K562 (cell line): ENCODE results near the gene NXPH4.

ENCODE experiments used
- CHD4 ChIP-seq: fragments of 200-600 bp; sonication (generic); IDR thresholded peaks from 3 replicates; pipeline ENCODE4 v1.6.1; 2012; ENCODE audit warnings: low read depth, mild to moderate bottlenecking, mixed read lengths, low read length, inconsistent platforms; ENCODE audit not compliant: insufficient read depth, insufficient replicate concordance, poor library complexity, severe bottlenecking
- CTCF ChIP-seq, 3 experiments: IDR thresholded peaks in 2 of 3; conservative IDR thresholded peaks in 1 of 3; 2 replicates each; pipeline ENCODE4 v1.5.1; 2011 to 2012; ENCODE audit warnings: low read length in 3 of 3, mild to moderate bottlenecking in 3 of 3, control low read depth in 2 of 3, improper control_type of control experiment in 1 of 3, inconsistent platforms in 1 of 3, low read depth in 1 of 3, mixed read lengths in 1 of 3, moderate library complexity in 1 of 3; ENCODE audit not compliant: insufficient read depth in 2 of 3
- EZH2 ChIP-seq: IDR thresholded peaks from 2 replicates; pipeline ENCODE4 v1.6.1; 2012; ENCODE audit warnings: low read depth, mild to moderate bottlenecking, inconsistent platforms, low read length, borderline replicate concordance
- GATA2 ChIP-seq: sonication (generic); formaldehyde crosslinking; IDR thresholded peaks from 2 replicates; pipeline ENCODE4 v1.4.0; 2020; ENCODE audit warnings: mild to moderate bottlenecking, missing genetic modification reagents
- GTF2F1 ChIP-seq: IDR thresholded peaks from 2 replicates; pipeline ENCODE4 v1.6.1; 2011; ENCODE audit warnings: low read depth, low read length, improper control_type of control experiment
- IRF2 ChIP-seq: sonication (generic); formaldehyde crosslinking; IDR thresholded peaks from 2 replicates; pipeline ENCODE4 v1.8.1; 2022; ENCODE audit warnings: mild to moderate bottlenecking, missing genetic modification reagents
- POLR2A ChIP-seq: fragments of 450-650 bp; conservative IDR thresholded peaks from 2 replicates; pipeline ENCODE4 v1.6.1; 2016
- SP1 ChIP-seq: sonication (generic); formaldehyde crosslinking; IDR thresholded peaks from 2 replicates; pipeline ENCODE4 v1.8.1; 2022; ENCODE audit warnings: mild to moderate bottlenecking, missing genetic modification reagents
- SRF ChIP-seq, 2 experiments: fragments of 250-450, 450-650 bp in 1 of 2; sonication (Bioruptor Pico) in 1 of 2; sonication (generic) in 1 of 2; formaldehyde crosslinking; IDR thresholded peaks; 2 replicates each; pipeline versions ENCODE4 v1.5.0 to v1.5.1; 2020 to 2022; ENCODE audit warnings: mild to moderate bottlenecking in 1 of 2, missing genetic modification reagents in 1 of 2
- YY1 ChIP-seq, 3 experiments: IDR thresholded peaks; 2 replicates each; pipeline ENCODE4 v1.6.1; 2011; ENCODE audit warnings: low read length in 2 of 3, mild to moderate bottlenecking in 2 of 3, moderate library complexity in 2 of 3, borderline replicate concordance in 1 of 3, control low read depth in 1 of 3, low read depth in 1 of 3; ENCODE audit not compliant: insufficient read depth in 3 of 3, insufficient replicate concordance in 2 of 3, control insufficient read depth in 1 of 3, insufficient read length in 1 of 3; ENCODE audit errors: extremely low read depth in 1 of 3
- ZBTB43 ChIP-seq: sonication (generic); formaldehyde crosslinking; IDR thresholded peaks from 2 replicates; pipeline ENCODE4 v1.8.0; 2023; ENCODE audit warnings: mild to moderate bottlenecking, missing genetic modification reagents
- ZNF644 ChIP-seq: fragments of 200-800 bp; sonication (Bioruptor generic); IDR thresholded peaks from 2 replicates; pipeline ENCODE4 v1.6.1; 2016; ENCODE audit warnings: low read depth, missing genetic modification characterization, missing compliant biosample characterization

GRCh38 chr12:57268264-57268663, 51.7 kb downstream of the NXPH4 start:
- TF ChIP-seq ZBTB43 (CRISPR knock-in tag), result no peak
- no peak for TF ChIP-seq CTCF (IDR thresholded peaks at IDR 0.05 in 2 of 3, conservative IDR thresholded peaks at IDR 0.05 in 1 of 3; ENCODE audit: insufficient read depth in 2 of 3, low read depth in 1 of 3, low read length in 3 of 3)
- TF ChIP-seq POLR2A, result no peak
- no peak for TF ChIP-seq EZH2
- no peak for TF ChIP-seq IRF2
- TF ChIP-seq CHD4, result no peak
- TF ChIP-seq YY1 (IDR thresholded peaks at IDR 0.05; ENCODE audit: borderline replicate concordance in 1 of 3, control insufficient read depth in 1 of 3, extremely low read depth in 1 of 3, insufficient read depth in 3 of 3, insufficient read length in 1 of 3, insufficient replicate concordance in 2 of 3, low read depth in 1 of 3, low read length in 2 of 3), result no peak
- no peak for TF ChIP-seq SP1 (CRISPR knock-in tag)
- TF ChIP-seq GTF2F1, result no peak
- no peak for TF ChIP-seq ZNF644
- no peak for TF ChIP-seq SRF (CRISPR knock-in tag; IDR thresholded peaks at IDR 0.05)
- no peak for TF ChIP-seq GATA2
